ENCODE data around the gene MBD3L4. TPM values are rescaled to one million over a fixed set of nuclear protein-coding genes. Genes with fewer than 3 reads are reported as not detected.
"Not testable (repeated sequence)": the region's sequence is repeated elsewhere in the genome, so short reads cannot be mapped to it uniquely, and the experiment has no call there.

Gene MBD3L4
- total and polyA plus RNA-seq, 9 donors = not detected

GRCh38 chr19:7055679-7056078 is 15.7 kb upstream of the MBD3L4 start:
- H3K36me3 ChIP-seq; intact Hi-C loops (cut with DNase I); H3K4me1 ChIP-seq (ENCODE audit: insufficient read depth); DNase-seq; H3K9me3 ChIP-seq; H3K27ac ChIP-seq; H3K27me3 ChIP-seq; H3K4me3 ChIP-seq: not testable (repeated sequence)
- WGBS, 3 donors = 91 to 93% (median 93%) methylated on average over 12 of the region's 14 CpGs

GRCh38 chr19:7054635-7055368 is 14.8 kb upstream of the MBD3L4 start:
- WGBS, 3 donors = 91 to 93% (median 92%) methylated on average over 8 to 14 of the region's 14 CpGs
- H3K27ac ChIP-seq; H3K4me3 ChIP-seq; intact Hi-C loops (cut with DNase I); H3K4me1 ChIP-seq (ENCODE audit: insufficient read depth); H3K36me3 ChIP-seq; DNase-seq; H3K9me3 ChIP-seq; H3K27me3 ChIP-seq: not testable (repeated sequence)

DNA sequence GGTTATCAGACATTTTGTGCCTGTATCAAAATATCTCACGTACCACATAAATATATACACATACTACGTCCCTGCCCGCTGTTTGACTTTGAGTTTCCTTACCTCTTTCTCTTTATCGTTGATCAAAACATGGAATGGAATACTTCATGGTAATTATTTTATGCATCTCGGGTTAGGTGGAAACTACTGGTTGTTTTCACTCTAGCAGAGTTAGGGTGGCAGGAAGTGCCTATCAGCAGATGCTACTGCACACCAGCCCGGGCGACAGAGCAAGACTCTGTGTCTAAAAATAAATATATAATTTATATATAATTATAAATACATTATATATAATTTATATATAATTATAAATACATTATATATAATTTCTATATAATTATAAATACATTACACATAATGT is 12.9 kb upstream of the MBD3L4 start:
- H3K27ac ChIP-seq; H3K36me3 ChIP-seq; H3K4me1 ChIP-seq (ENCODE audit: insufficient read depth); intact Hi-C loops (cut with DNase I); H3K27me3 ChIP-seq; DNase-seq; H3K9me3 ChIP-seq; H3K4me3 ChIP-seq: not testable (repeated sequence)
- 85 to 92% (median 91%) methylated on average over 7 of the region's 7 CpGs for WGBS, 3 donors

- H3K27me3 ChIP-seq; H3K4me1 ChIP-seq (ENCODE audit: insufficient read depth); H3K9me3 ChIP-seq; H3K36me3 ChIP-seq; intact Hi-C loops (cut with DNase I); H3K27ac ChIP-seq; DNase-seq; H3K4me3 ChIP-seq: not testable (repeated sequence)
- WGBS, 3 donors = 81 to 83% methylated on average over 2 of the region's 5 CpGs; no CpG with 5 or more reads in 1 of the 3 donors
These were observed 11.4 kb upstream of the MBD3L4 start for GRCh38 chr19:7051421-7051820.

- H3K36me3 ChIP-seq; H3K27ac ChIP-seq; DNase-seq; intact Hi-C loops (cut with DNase I); H3K4me3 ChIP-seq; H3K9me3 ChIP-seq; H3K4me1 ChIP-seq (ENCODE audit: insufficient read depth); H3K27me3 ChIP-seq: not testable (repeated sequence)
- no CpG with 5 or more reads among the region's 7 CpGs for WGBS, 3 donors
These were observed 9.0 kb upstream of the MBD3L4 start, which contains the start of gene MBD3L2 for GRCh38 chr19:7049021-7049420. Gene MBD3L2 (plus strand): TSS chr19:7049321. CDS start chr19:7049374, 53 bp downstream.

DNA sequence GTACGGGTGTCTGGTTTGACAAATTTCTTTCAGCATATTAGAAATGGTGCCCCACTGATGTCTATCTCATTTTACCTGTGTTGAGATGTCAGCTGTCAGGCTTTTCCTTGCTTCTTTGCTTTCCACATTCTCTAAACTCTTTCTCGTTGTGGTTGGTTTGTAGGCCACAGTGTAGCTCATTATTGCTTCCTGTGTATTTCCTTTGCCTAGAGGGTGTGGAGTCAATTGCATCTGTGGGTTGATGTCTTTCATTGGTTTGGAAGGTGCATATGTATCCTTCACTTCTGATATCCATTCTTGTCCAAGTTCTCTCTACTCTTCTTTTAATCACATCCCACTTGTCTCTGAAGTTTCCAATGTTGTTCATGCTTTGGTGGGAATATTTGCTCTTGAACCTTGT is 1.6 kb upstream of the MBD3L4 start:
- H3K27me3 ChIP-seq; H3K4me3 ChIP-seq; H3K36me3 ChIP-seq; H3K4me1 ChIP-seq (ENCODE audit: insufficient read depth); H3K27ac ChIP-seq; intact Hi-C loops (cut with DNase I); H3K9me3 ChIP-seq; DNase-seq: not testable (repeated sequence)
- WGBS, 3 donors = no CpG with 5 or more reads among the region's 2 CpGs

DNA sequence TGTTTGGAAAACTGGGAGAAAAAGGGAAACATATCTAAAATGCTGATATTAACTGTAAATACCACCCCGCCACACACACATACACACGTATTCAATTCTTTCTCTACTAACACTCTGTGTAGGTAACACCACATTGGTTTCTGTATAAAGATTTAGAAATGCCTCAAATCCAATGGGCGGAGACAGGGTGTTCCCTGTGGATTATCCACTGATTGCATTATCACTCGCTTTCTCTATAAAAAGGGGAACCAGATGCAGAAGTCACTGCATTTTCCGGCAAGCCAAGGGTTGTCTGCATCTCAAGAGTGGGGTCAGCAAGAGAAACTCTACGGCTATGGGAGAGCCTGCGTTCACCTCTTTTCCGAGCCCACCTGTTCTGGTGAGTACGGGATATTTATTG is 9.7 kb downstream of the MBD3L4 start, which contains the start of gene MBD3L5:
MBD3L5 (plus strand) TSS at position 301 of the 400 bp plus-strand sequence; CDS start at position 335, 34 bp downstream.
- H3K9me3 ChIP-seq; intact Hi-C loops (cut with DNase I); H3K4me3 ChIP-seq; H3K4me1 ChIP-seq (ENCODE audit: insufficient read depth); H3K36me3 ChIP-seq; DNase-seq; H3K27ac ChIP-seq; H3K27me3 ChIP-seq: not testable (repeated sequence)
- WGBS, 3 donors = no CpG with 5 or more reads among the region's 9 CpGs

DNA sequence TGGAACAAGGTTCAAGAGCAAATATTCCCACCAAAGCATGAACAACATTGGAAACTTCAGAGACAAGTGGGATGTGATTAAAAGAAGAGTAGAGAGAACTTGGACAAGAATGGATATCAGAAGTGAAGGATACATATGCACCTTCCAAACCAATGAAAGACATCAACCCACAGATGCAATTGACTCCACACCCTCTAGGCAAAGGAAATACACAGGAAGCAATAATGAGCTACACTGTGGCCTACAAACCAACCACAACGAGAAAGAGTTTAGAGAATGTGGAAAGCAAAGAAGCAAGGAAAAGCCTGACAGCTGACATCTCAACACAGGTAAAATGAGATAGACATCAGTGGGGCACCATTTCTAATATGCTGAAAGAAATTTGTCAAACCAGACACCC is 11.2 kb downstream of the MBD3L4 start:
- H3K27me3 ChIP-seq; H3K36me3 ChIP-seq; H3K27ac ChIP-seq; intact Hi-C loops (cut with DNase I); H3K4me1 ChIP-seq (ENCODE audit: insufficient read depth); H3K4me3 ChIP-seq; H3K9me3 ChIP-seq; DNase-seq: not testable (repeated sequence)
- no CpG with 5 or more reads among the region's 1 CpG for WGBS, 3 donors

DNA sequence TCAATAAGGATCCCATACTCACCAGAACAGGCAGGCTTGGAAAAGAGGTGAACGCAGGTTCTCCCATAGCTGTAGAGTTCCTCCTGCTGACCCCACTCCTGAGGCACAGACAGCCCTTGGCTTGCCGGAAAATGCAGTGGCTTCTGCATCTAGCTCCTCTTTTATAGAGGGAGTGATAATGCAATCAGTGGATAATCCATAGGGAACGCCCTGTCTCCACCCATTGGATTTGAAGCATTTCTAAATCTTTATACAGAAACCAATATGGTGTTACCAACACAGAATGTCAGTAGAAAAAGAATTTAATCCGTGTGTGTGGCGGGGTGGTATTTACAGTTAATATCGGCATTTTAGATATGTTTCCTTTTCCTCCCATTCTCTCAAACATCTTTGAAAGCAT is 18.6 kb downstream of the MBD3L4 start, which contains the start of gene MBD3L2B:
MBD3L2B (minus strand) TSS at position 101 of the 400 bp plus-strand sequence; CDS start at position 67, 34 bp downstream.
- WGBS, 3 donors = no CpG with 5 or more reads among the region's 6 CpGs
- H3K9me3 ChIP-seq; H3K27ac ChIP-seq; H3K4me1 ChIP-seq (ENCODE audit: insufficient read depth); DNase-seq; intact Hi-C loops (cut with DNase I); H3K36me3 ChIP-seq; H3K4me3 ChIP-seq; H3K27me3 ChIP-seq: not testable (repeated sequence)
